ENCODE measurements around the gene TLR9. TPM values are rescaled to one million over a fixed set of nuclear protein-coding genes. Genes with fewer than 3 reads are reported as not detected.

Gene TLR9
- total RNA-seq, 1 donor from 2014 or later, result not detected

GRCh38 chr3:52218454-52218853 is 7.0 kb downstream of the TLR9 start:
- TF ChIP-seq CTCF (IDR thresholded peaks at IDR 0.05) (no peak), POLR2A (IDR thresholded peaks at IDR 0.05) (no peak), POLR2AphosphoS5 (IDR thresholded peaks at IDR 0.05; ENCODE audit: insufficient read depth in 1 of 2, low read depth in 1 of 2) (no peak)
- intact Hi-C loops (cut with DNase I), result loop anchor here (5.0 kb wide), 1 partner anchor 54 kb away; no protein-coding TSS in a partner anchor
- H3K4me1 ChIP-seq, result peaks cover 46% of the 10 kb centered on the region

GRCh38 chr3:52218026-52218425 is 7.4 kb downstream of the TLR9 start:
- DNase-seq (ENCODE audit: extremely low spot score in 2 of 2), result no peak
- peaks cover 46% of the 10 kb centered on the region for H3K4me1 ChIP-seq
- TF ChIP-seq CTCF (IDR thresholded peaks at IDR 0.05) (no peak), POLR2AphosphoS5 (IDR thresholded peaks at IDR 0.05; ENCODE audit: insufficient read depth in 1 of 2, low read depth in 1 of 2) (no peak)
- no peaks in the 10 kb centered on the region for H3K27me3 ChIP-seq
- peak overlapping the region; percentile 58 for H3K27ac ChIP-seq
- no peak overlapping the region for H3K4me3 ChIP-seq
- peaks cover 0 to 21% of the 10 kb centered on the region in 2 donors for H3K36me3 ChIP-seq
- no peaks in the 10 kb centered on the region for H3K9me3 ChIP-seq
- intact Hi-C loops (cut with DNase I), result loop anchor here (5.0 kb wide), 1 partner anchor 54 kb away; no protein-coding TSS in a partner anchor

More at GRCh38 chr3:52218454-52218853, 7.0 kb downstream of the TLR9 start:
- peaks cover 0 to 18% of the 10 kb centered on the region in 2 donors for H3K36me3 ChIP-seq
- DNase-seq (ENCODE audit: extremely low spot score in 2 of 2), result no peak
- no peaks in the 10 kb centered on the region for H3K27me3 ChIP-seq
- H3K27ac ChIP-seq, result peak overlapping the region; percentile 58
- H3K4me3 ChIP-seq, result no peak overlapping the region
- no peaks in the 10 kb centered on the region for H3K9me3 ChIP-seq

GRCh38 chr3:52217409-52217805 is 8.0 kb downstream of the TLR9 start:
- peak overlapping the region; percentile 58 for H3K27ac ChIP-seq
- intact Hi-C loops (cut with DNase I), result loop anchor here (5.0 kb wide), 1 partner anchor 55 kb away; no protein-coding TSS in a partner anchor
- DNase-seq (ENCODE audit: extremely low spot score in 2 of 2), result no peak
- peaks cover 0 to 27% of the 10 kb centered on the region in 2 donors for H3K36me3 ChIP-seq
- no peak overlapping the region for H3K4me3 ChIP-seq
- H3K9me3 ChIP-seq, result no peaks in the 10 kb centered on the region
- H3K27me3 ChIP-seq, result no peaks in the 10 kb centered on the region
- H3K4me1 ChIP-seq, result peaks cover 46% of the 10 kb centered on the region
- TF ChIP-seq POLR2AphosphoS5 (IDR thresholded peaks at IDR 0.05; ENCODE audit: insufficient read depth in 1 of 2, low read depth in 1 of 2) (no peak), POLR2A (IDR thresholded peaks at IDR 0.05) (no peak), CTCF (IDR thresholded peaks at IDR 0.05) (no peak)

- Histone ChIP-seq H3K4me3 (no peak overlapping the region), H3K4me1 (peaks cover 46% of the 10 kb centered on the region), H3K36me3 (peaks cover 0 to 32% of the 10 kb centered on the region in 2 donors), H3K27me3 (no peaks in the 10 kb centered on the region), H3K27ac (peak overlapping the region; percentile 58), H3K9me3 (no peaks in the 10 kb centered on the region)
- TF ChIP-seq POLR2AphosphoS5 (IDR thresholded peaks at IDR 0.05; ENCODE audit: insufficient read depth in 1 of 2, low read depth in 1 of 2) (peak; percentile 70 to 87), POLR2A (IDR thresholded peaks at IDR 0.05) (no peak), CTCF (IDR thresholded peaks at IDR 0.05) (no peak)
- no peak for DNase-seq (ENCODE audit: extremely low spot score in 2 of 2)
- intact Hi-C loops (cut with DNase I), result loop anchor here (5.0 kb wide), 1 partner anchor 56 kb away; no protein-coding TSS in a partner anchor
These were observed 8.6 kb downstream of the TLR9 start for GRCh38 chr3:52216585-52217408.

GRCh38 chr3:52215351-52215750 is 10.1 kb downstream of the TLR9 start:
- no peak for TF ChIP-seq CTCF (IDR thresholded peaks at IDR 0.05)
- TF ChIP-seq POLR2AphosphoS5 (IDR thresholded peaks at IDR 0.05; ENCODE audit: insufficient read depth in 1 of 2, low read depth in 1 of 2), result no peak
- no peak for TF ChIP-seq POLR2A (IDR thresholded peaks at IDR 0.05)
- no peak overlapping the region for H3K4me3 ChIP-seq
- no peaks in the 10 kb centered on the region for H3K9me3 ChIP-seq
- H3K27ac ChIP-seq, result no peak overlapping the region
- intact Hi-C loops (cut with DNase I), result loop anchor here (5.0 kb wide), 1 partner anchor 57 kb away; no protein-coding TSS in a partner anchor
- no peaks in the 10 kb centered on the region for H3K27me3 ChIP-seq
- DNase-seq (ENCODE audit: extremely low spot score in 2 of 2), result no peak
- peaks cover 0 to 46% of the 10 kb centered on the region in 2 donors for H3K36me3 ChIP-seq
- peaks cover 39% of the 10 kb centered on the region for H3K4me1 ChIP-seq

Data from vagina (tissue), 2 donors.